ENCODE measurements around the gene RNF32. TPM values are rescaled to one million over a fixed set of nuclear protein-coding genes. Genes with fewer than 3 reads are reported as not detected.
"Not testable (repeated sequence)": the region's sequence is repeated elsewhere in the genome, so short reads cannot be mapped to it uniquely, and the experiment has no call there.

RNF32 gene
- total RNA-seq, 1 donor from 2014 or later: 1.8 TPM

DNA sequence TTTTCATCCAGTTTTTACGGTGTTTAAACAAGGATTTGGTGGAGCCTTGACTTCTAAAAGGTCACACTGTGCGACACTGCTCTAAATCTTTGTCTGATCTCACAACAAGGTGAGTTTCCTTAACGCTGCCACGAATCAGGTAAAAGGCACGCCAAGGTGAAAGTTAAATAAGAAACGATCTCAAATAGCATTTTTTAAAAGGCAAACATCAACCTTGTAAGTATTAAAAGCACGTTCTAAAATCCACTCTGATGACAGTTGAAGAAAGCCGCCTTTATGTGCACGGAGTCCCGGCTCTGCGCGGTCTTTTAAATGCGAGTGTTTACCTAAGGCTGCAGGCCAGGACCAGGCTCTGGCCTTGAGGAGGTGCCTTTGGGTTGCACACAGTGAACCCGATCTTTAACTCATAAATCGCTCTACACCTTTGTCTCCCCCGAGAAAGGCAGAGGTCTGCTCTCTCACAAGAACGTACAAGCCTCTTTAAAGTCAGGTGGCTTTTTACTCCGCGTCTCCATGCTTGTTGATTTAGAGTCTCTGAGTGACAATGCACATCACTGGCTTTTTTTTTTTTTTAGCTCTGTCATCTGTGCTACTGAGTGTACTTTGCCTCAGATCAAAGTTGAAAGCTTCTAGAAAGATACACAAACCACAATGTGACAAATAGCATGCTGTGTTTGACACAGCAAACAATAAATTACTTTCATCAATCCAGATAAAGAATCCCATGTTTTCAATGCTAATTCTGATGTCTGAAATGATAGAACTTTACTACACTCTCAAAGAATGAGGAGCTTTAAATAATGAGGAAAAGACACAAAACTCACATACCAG lies 25.9 kb upstream of the RNF32 start:
- DNase-seq (ENCODE audit: low spot score): peak; percentile 43

DNA sequence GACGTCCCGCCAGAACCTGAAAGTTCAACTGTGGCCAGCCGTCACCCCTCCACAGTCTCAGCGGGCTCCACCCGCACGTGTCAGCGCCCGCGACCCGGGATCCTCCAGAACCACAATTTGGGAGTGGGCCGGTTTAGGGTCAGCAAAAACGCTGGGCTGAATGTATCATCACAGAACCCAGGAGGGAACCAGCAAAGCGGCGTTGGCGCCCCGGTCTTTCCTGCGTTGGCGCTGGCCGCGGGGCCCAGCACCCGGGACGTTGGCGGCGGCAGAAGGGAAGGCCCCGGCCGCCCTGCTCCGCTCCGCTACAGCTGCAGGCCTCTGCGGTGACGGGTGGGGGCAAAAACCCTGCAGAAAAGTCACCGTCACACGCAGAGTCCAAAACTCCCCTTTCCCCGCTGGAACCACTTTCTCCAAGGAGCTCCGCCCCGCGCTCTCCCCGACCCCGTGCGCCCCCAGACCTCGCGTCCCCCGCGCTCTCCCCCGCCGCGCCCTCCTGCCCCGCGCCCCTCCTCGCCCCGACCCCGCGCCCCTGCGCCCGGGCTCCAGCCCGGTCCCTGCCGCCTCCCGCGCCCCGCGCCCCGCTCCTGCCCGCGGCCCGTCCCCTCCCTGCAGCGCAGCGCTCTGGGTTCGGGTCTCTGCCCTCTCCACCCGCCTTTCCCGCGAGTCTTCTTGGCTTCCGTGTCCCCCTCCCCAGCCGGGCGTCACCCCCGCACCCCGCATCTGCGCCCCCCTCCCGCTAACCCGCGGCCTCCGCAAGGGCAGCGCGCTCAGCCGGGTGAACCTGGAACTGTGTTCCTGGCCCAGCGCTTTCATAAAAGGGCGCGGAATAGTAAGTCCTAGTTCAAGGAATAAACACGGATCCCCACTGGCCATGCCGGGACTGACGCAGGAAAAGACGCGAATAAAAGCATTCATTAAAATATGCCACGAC lies 24.0 kb upstream of the RNF32 start:
- DNase-seq (ENCODE audit: low spot score): no peak

GRCh38 chr7:156617215-156617614 lies 23.4 kb upstream of the RNF32 start:
- DNase-seq (ENCODE audit: low spot score): no peak

- no peak for DNase-seq (ENCODE audit: low spot score)
Measured at GRCh38 chr7:156618078-156618779, 22.3 kb upstream of the RNF32 start.

DNA sequence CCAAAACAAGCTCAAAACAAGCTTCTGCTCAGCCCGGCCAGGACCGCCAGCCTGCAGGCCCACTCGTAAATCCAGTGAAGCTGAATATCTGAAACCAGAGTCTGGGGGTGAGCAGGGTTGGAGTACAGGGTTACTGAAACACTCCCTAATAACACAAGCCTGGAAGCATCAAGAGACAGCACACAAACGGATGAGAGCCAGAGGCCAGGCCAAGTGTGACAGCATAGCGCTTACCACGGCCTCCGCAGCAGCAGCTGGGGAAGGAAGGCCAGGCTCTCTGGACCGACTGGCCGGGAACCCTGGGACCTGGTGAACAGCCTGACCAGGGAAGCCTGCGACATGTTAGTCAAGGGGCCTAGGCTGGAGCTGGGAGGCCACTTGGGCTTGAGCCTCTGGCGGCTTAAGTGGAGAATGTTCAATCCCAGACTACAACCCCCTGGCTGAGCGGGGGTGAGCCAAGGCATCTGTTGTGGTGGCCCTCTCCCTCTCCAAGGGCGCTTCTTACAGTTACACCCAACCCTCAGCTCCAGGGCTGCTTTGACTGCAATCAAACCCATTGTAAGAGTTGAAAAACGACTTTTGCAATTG lies 21.7 kb upstream of the RNF32 start:
- no peak for DNase-seq (ENCODE audit: low spot score)

DNA sequence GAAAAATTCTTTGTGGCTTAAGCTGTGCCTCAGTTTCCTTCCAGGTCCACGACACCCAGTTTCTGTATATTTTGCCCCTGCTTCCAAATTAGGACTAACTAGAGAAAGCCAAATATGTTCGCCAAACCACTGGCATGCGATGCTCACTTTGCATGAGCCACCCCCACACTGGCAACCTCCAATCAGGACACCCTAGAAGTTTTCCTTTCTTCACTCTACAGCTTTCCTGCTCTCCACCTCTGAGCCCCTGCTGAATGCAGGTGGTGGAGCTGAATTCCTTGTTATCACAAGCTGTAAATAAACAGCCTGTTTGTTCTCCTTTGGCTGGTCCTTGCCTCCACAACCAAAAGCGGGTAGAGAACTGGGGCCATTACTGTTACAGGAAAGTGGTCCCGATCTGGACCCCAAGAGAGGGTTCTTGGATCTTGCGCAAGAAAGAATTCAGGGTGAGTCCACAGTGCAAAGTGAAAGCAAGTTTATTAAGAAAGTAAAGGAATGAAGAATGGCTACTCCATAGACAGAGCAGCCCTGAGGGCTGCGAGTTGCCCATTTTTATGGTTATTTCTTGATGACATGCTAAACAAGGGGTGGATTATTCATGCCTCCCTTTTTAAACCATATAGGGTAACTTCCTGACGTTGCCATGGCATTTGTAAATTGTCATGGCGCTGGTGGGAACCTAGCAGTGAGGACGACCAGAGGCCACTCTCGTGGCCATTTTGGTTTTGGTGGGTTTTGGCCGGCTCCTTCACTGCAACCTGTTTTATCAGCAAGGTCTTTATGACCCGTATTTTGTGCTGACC lies 20.9 kb upstream of the RNF32 start:
- DNase-seq (ENCODE audit: low spot score): not testable (repeated sequence)

DNA sequence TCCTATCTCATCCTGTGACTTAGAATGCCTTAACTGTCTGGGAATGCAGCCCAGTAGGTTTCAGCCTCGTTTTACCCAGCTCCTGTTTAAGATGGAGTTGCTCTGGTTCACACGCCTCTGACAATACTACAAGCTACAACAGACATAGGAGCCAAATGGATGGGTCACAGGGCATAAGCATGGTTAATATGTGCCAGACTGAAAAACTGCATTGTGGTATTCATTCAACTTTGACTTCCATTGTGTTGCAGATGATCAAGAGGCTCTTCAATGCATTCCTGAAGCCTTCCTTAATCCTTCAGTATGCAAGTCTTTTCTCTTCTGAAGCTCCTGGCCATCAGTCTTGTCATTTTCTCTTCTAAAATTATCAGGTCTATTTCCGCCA lies 20.3 kb upstream of the RNF32 start:
- DNase-seq (ENCODE audit: low spot score): no peak

DNA sequence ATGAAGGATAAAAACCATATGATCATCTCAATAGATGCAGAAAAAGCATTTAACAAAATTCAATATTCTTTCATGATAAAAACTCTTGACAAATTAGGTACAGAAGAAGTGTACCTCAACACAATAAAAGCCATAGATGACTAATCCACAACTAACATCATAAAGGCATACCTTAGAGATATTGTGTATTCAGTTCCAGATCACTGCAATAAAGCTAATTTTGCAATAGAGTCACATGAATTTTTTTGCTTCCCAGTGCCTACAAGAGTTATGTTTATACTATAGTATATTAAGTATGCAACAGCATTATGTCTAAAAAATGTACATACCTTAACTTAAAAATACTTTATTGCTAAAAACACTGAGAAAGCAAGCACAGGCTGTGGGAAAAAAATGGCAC lies 18.9 kb upstream of the RNF32 start:
- no peak for DNase-seq (ENCODE audit: low spot score)

- no peak for DNase-seq (ENCODE audit: low spot score)
Measured at GRCh38 chr7:156625580-156625979, 15.0 kb upstream of the RNF32 start.

DNA sequence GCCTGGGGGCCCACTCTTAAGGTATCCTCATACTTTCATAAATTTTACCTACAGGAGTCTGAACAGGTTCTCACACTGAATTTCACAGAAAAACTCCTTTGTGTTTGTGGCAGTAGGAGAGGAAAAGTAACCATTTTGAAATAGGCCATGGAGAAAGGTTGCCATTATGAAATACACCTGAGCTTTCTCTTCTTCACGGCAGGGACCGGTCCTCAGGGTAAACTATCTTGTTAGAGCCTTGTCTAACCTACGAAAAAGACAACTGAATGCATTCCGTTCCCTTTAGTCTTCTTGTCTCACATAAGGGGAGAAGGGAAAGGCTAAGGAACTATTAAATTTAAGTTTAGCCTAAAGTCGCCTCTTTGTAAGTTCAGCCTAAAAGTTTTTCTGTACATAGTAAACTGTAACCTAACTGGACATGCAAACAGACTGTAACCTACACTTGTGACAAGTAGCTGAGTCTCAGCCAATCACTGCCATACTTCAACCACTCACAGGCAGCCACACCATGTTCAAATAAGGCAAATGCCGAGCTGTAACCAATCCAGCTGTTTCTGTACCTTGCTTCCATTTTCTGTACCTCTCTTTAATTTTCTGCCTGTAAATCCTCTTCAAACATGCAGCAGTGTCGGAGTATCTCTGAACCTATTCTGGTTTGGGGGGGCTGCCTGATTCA lies 14.2 kb upstream of the RNF32 start:
- no peak for DNase-seq (ENCODE audit: low spot score)

DNA sequence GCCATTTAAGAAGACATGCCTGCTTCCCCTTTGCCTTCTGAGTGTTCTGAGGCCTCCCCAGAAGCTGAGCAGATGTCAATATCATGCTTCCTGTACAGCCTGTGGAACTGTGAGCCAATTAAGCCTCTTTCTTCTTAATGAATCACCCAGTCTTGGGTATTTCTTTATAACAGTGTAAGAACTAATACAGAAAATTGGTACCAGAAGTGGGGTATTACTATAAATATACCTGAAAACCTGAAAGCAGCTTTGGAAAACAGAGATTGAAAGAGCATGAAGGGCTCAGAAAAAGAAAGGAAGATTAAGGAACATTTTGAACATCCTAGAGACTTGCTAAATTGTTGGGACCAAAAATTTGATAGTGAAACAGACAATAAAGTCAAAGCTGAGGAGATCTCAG lies 12.0 kb upstream of the RNF32 start:
- DNase-seq (ENCODE audit: low spot score): no peak

GRCh38 chr7:156629873-156630272 lies 10.7 kb upstream of the RNF32 start:
- DNase-seq (ENCODE audit: low spot score): no peak

DNA sequence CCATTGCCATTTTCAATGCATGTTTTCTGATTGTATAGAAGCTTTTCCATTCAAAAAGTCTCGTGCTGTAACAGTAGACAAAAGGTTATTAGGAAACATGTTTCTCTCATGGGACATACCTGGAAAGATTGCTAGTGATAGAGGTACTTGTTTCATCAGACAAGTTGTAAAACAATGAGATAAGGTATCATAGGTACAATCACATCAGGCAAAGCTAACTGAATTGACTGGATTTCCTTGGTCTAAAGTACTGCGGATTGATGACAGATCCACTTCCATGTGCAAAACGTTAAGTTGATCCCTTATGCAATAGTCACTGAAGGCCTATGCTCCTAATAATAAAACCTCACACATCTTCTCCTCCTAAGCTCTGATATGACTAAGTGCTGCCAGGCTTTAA lies 6.5 kb upstream of the RNF32 start:
- DNase-seq (ENCODE audit: low spot score): no peak

- DNase-seq (ENCODE audit: low spot score): no peak
Measured at GRCh38 chr7:156635529-156636385, 4.8 kb upstream of the RNF32 start.

DNA sequence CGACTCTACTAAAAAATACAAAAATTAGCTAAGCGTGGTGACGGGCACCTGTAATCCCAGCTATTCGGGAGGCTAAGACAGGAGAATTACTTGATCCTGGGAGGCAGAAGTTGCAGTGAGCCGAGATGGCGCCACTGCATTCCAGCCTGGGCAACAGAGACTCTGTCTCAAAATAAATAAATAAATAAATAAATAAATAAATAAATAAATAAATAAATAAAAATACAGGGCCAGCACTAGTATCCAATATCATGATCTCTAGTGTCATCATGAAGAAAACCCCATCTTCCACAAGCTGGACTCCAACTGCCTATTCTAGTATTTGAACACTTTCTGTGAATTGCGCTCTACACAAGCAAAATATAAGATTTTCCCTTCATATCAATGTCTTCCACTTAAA lies 3.5 kb upstream of the RNF32 start:
- DNase-seq (ENCODE audit: low spot score): not testable (repeated sequence)

- DNase-seq (ENCODE audit: low spot score): no peak
Measured at GRCh38 chr7:156638443-156639077, 2.0 kb upstream of the RNF32 start.

- DNase-seq (ENCODE audit: low spot score): no peak
Measured at GRCh38 chr7:156639426-156640256, 933 bp upstream of the RNF32 start.

DNA sequence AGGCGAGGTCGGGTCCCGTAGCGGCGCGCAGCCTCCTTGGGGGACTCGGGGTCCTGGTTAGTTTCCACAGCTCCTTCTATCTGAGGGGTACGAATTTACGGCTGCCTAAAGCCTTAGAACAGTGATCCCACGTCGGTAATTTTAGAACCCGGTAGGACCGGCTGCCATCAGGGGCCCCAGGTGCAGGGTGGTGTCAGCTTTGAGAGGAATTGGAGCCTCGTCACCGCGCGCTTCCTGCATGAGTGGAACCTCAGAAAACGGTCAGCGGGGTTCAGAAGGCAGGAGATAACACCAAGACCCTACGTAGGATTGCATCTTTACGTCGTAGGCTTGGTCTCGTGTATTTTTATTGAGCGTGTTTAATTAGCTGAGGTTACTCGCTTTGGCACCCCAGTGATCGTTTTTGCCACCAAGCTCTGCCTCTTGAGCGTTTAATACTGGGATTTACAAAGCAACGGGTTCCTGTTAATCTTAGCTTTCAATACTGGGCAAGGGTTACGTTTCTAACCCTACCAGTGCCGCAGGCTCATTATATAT lies 443 bp downstream of the RNF32 start:
- no peak for DNase-seq (ENCODE audit: low spot score)
